HCT116 (cell line): ENCODE results near the gene RAMP3. TPM values are rescaled to one million over a fixed set of nuclear protein-coding genes. Genes with fewer than 3 reads are reported as not detected.

Source experiments
- ATAC-seq: fragments of 200-7000 bp; cut with Tn5 transposase; 2 replicates; pipeline ENCODE4 v1.9.1; 2020; ENCODE audit warnings: mild to moderate bottlenecking, moderate library complexity
- BruUV-seq: library from RNA; stranded (reverse); fragments of 400-500 nt; replicated peaks from 2 replicates; lab custom pipeline; 2021; lab: Mats Ljungman, UMichigan
- CTCF ChIA-PET: fragments of 300-600 bp; sonication (Branson Sonifier 250); formaldehyde crosslinking; loops from one replicate; lab custom pipeline; 2021; ENCODE audit warnings: antibody characterized with exemption; lab: Charles Lee
- POLR2A ChIA-PET: fragments of 300-600, 350-600 bp; sonication (Branson Sonifier 250); formaldehyde crosslinking; loops from one replicate; lab custom pipeline; 2021; ENCODE audit warnings: antibody characterized with exemption; lab: Charles Lee
- RAD21 ChIA-PET, 2 experiments: fragments of 300-600 bp; sonication (Branson Sonifier 250); formaldehyde crosslinking; loops; one replicate each; lab custom pipeline; 2023; ENCODE audit warnings: low total read pairs in 2 of 2; ENCODE audit not compliant: uncharacterized antibody in 2 of 2, unreplicated experiment in 2 of 2, low non-redundant PET in 1 of 2; lab: Charles Lee
- DNase-seq: peaks from one replicate; pipeline ENCODE4 v3.0.0-alpha.2; 2010; ENCODE audit warnings: low read depth, low spot score
- H2AFZ ChIP-seq: fragments of 200-600 bp; shearing (Covaris generic), sonication (generic); 2 replicates; pipeline ENCODE4 v1.6.1; 2017; ENCODE audit warnings: low read depth, mixed run types, mixed read lengths, antibody characterized with exemption, low read length; ENCODE audit not compliant: poor library complexity, severe bottlenecking
- H3K27ac ChIP-seq: 2 replicates; pipeline ENCODE4 v1.5.1; 2012; ENCODE audit warnings: low read depth, low read length
- H3K27me3 ChIP-seq: fragments of 200-600 bp; sonication (generic); 2 replicates; pipeline ENCODE4 v1.6.1; 2016; ENCODE audit warnings: mixed run types, low read length, mixed read lengths; ENCODE audit not compliant: insufficient read depth
- H3K36me3 ChIP-seq, 2 experiments: fragments of 200-500 bp in 1 of 2; fragments of 200-600 bp in 1 of 2; sonication (Bioruptor generic) in 1 of 2; sonication (generic) in 1 of 2; 2 replicates each; pipeline versions ENCODE4 v1.5.1 to v1.6.1; 2014 to 2016; ENCODE audit warnings: low read length in 2 of 2, inconsistent platforms in 1 of 2, mixed read lengths in 1 of 2, mixed run types in 1 of 2; ENCODE audit not compliant: insufficient read depth in 2 of 2, control insufficient read depth in 1 of 2
- H3K4me1 ChIP-seq, 2 experiments: fragments of 200-600 bp in 1 of 2; sonication (generic) in 1 of 2; 2 replicates each; pipeline versions ENCODE4 v1.5.1 to v1.6.1; 2012 to 2017; ENCODE audit warnings: low read length in 2 of 2, inconsistent platforms in 1 of 2, mild to moderate bottlenecking in 1 of 2, mixed read lengths in 1 of 2, mixed run types in 1 of 2, moderate library complexity in 1 of 2; ENCODE audit not compliant: insufficient read depth in 2 of 2, control insufficient read depth in 1 of 2
- H3K4me2 ChIP-seq: fragments of 200-600 bp; sonication (generic); 2 replicates; pipeline ENCODE4 v1.6.1; 2017; ENCODE audit warnings: mixed run types, low read length, mixed read lengths
- H3K4me3 ChIP-seq, 2 experiments: fragments of 200-600 bp in 1 of 2; sonication (generic) in 1 of 2; replicated peaks in 1 of 2; 2 replicates each; pipeline ENCODE4 v1.5.1; 2011 to 2016; ENCODE audit warnings: low read length in 2 of 2, control low read depth in 1 of 2, low read depth in 1 of 2, mild to moderate bottlenecking in 1 of 2, mixed read lengths in 1 of 2, mixed run types in 1 of 2
- H3K79me2 ChIP-seq: fragments of 200-600 bp; sonication (generic); 2 replicates; pipeline ENCODE4 v1.6.1; 2017; ENCODE audit warnings: mild to moderate bottlenecking, mixed run types, low read length, moderate library complexity, mixed read lengths; ENCODE audit not compliant: insufficient read depth
- H3K9ac ChIP-seq: fragments of 200-600 bp; sonication (generic); 2 replicates; pipeline ENCODE4 v1.6.1; 2016; ENCODE audit warnings: low read length, mixed read lengths
- H3K9me2 ChIP-seq: fragments of 200-600 bp; sonication (generic), shearing (Covaris generic); 2 replicates; pipeline ENCODE4 v1.6.1; 2017; ENCODE audit warnings: mixed run types, mild to moderate bottlenecking, moderate library complexity; ENCODE audit not compliant: insufficient read depth
- H3K9me3 ChIP-seq, 2 experiments: fragments of 200-500 bp in 1 of 2; fragments of 200-600 bp in 1 of 2; sonication (Bioruptor generic) in 1 of 2; sonication (generic) in 1 of 2; 2 replicates each; pipeline ENCODE4 v1.6.1; 2014 to 2017; ENCODE audit warnings: low read length in 2 of 2, mixed read lengths in 2 of 2, inconsistent platforms in 1 of 2, low read depth in 1 of 2, mild to moderate bottlenecking in 1 of 2, mixed run types in 1 of 2, moderate library complexity in 1 of 2; ENCODE audit not compliant: control insufficient read depth in 1 of 2, insufficient read depth in 1 of 2
- H4K20me1 ChIP-seq: fragments of 200-600 bp; sonication (generic), shearing (Covaris generic); 2 replicates; pipeline ENCODE4 v1.6.1; 2017; ENCODE audit warnings: mixed run types, mild to moderate bottlenecking, moderate library complexity; ENCODE audit not compliant: insufficient read depth
- CBX3 ChIP-seq: IDR thresholded peaks from 2 replicates; pipeline ENCODE4 v1.6.1; 2012; ENCODE audit warnings: low read depth
- CTCF ChIP-seq, 3 experiments: fragments of 200-600 bp in 1 of 3; sonication (generic) in 1 of 3; IDR thresholded peaks in 2 of 3; conservative IDR thresholded peaks in 1 of 3; 2 replicates each; pipeline ENCODE4 v1.5.1; 2012 to 2017; ENCODE audit warnings: low read depth in 2 of 3, low read length in 2 of 3, antibody characterized with exemption in 1 of 3, borderline replicate concordance in 1 of 3, control low read depth in 1 of 3, mild to moderate bottlenecking in 1 of 3, mixed read lengths in 1 of 3, mixed run types in 1 of 3, moderate library complexity in 1 of 3; ENCODE audit not compliant: insufficient read depth in 1 of 3
- EGR1 ChIP-seq: IDR thresholded peaks from 2 replicates; pipeline ENCODE4 v1.6.1; 2012; ENCODE audit warnings: low read depth
- ELF1 ChIP-seq: IDR thresholded peaks from 2 replicates; pipeline ENCODE4 v1.6.1; 2012; ENCODE audit warnings: low read depth, borderline replicate concordance
- EZH2 ChIP-seq: fragments of 200-600 bp; sonication (generic); IDR thresholded peaks from 2 replicates; pipeline ENCODE4 v1.6.1; 2017; ENCODE audit warnings: antibody characterized with exemption, mixed run types
- EZH2phosphoT487 ChIP-seq: fragments of 200-600 bp; IDR thresholded peaks from 2 replicates; pipeline ENCODE4 v1.6.1; 2018; ENCODE audit warnings: antibody characterized with exemption, borderline replicate concordance
- JUND ChIP-seq: IDR thresholded peaks from 2 replicates; pipeline ENCODE4 v1.6.1; 2012
- POLR2A ChIP-seq: IDR thresholded peaks from 2 replicates; pipeline ENCODE4 v1.7.0; 2011; ENCODE audit warnings: borderline replicate concordance; ENCODE audit not compliant: insufficient read depth, insufficient read length; ENCODE audit errors: extremely low read depth
- POLR2AphosphoS5 ChIP-seq: IDR thresholded peaks from 2 replicates; pipeline ENCODE4 v1.6.1; 2011; ENCODE audit warnings: mild to moderate bottlenecking, low read depth, low read length, moderate library complexity
- SIN3A ChIP-seq: IDR thresholded peaks from 2 replicates; pipeline ENCODE4 v1.6.1; 2012; ENCODE audit warnings: low read depth
- SP1 ChIP-seq: IDR thresholded peaks from 2 replicates; pipeline ENCODE4 v1.6.1; 2012; ENCODE audit warnings: low read depth
- TCF7L2 ChIP-seq: IDR thresholded peaks from 2 replicates; pipeline ENCODE4 v1.7.0; 2011; ENCODE audit warnings: borderline replicate concordance, inconsistent platforms; ENCODE audit not compliant: insufficient read depth, insufficient read length; ENCODE audit errors: extremely low read depth
- YY1 ChIP-seq: IDR thresholded peaks from 2 replicates; pipeline ENCODE4 v1.6.1; 2011; ENCODE audit warnings: low read length, low read depth, moderate library complexity, mild to moderate bottlenecking; ENCODE audit not compliant: insufficient replicate concordance; ENCODE audit errors: extremely low read depth
- ZFX ChIP-seq: fragments of 450-650 bp; IDR thresholded peaks from 2 replicates; pipeline ENCODE4 v1.6.1; 2017
- ZNF274 ChIP-seq: fragments of 200-500 bp; sonication (Bioruptor generic); IDR thresholded peaks from 2 replicates; pipeline ENCODE4 v1.6.1; 2014; ENCODE audit warnings: mild to moderate bottlenecking, low read depth, low read length, inconsistent platforms
- intact Hi-C: fragments of 100-400 bp; cut with micrococcal nuclease; formaldehyde crosslinking; loops from 2 replicates; pipeline ENCODE4 v1.10.0; 2022
- total RNA-seq: library from RNA; stranded (reverse); gene quantifications from one replicate; pipeline ENCODE4 v1.2.1, GENCODE V29; 2021; ENCODE audit not compliant: unreplicated experiment

The RAMP3 gene
- total RNA-seq, 1 experiment from 2014 or later: not detected

DNA sequence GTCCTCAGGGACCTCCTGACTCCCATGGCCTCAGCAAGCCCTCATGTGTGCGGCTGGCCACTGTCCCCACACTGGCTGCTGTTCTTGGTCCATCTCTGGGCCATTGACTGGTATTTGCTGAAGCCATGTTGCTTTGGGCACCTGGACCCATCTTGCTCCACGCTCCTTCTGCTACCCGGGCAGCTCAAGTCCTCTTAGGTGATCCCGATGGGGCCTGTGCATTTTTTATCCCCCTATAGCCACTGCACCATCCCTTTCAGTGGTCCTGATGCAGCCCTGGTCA lies 16.7 kb downstream of the RAMP3 start:
- H3K4me1 ChIP-seq: no peaks in the 10 kb centered on the region
- peaks cover 2% of the 10 kb centered on the region; the same call in 1 of the 2 replicates for H3K27me3 ChIP-seq
- DNase-seq (no peak), ATAC-seq (no peak)
- H3K36me3 ChIP-seq: no peaks in the 10 kb centered on the region
- no peaks in the 10 kb centered on the region for H3K79me2 ChIP-seq
- CTCF ChIA-PET: no interaction called here
- no peak overlapping the region for H3K4me2 ChIP-seq
- no peak overlapping the region for H2AFZ ChIP-seq
- H4K20me1 ChIP-seq: no peaks in the 10 kb centered on the region
- TF ChIP-seq EZH2 (no peak), EGR1 (no peak), SIN3A (no peak), ELF1 (no peak), ZNF274 (no peak), POLR2AphosphoS5 (no peak), TCF7L2 (no peak), CTCF (IDR thresholded peaks at IDR 0.05 in 2 of 3, conservative IDR thresholded peaks at IDR 0.05 in 1 of 3; ENCODE audit: borderline replicate concordance in 1 of 3, insufficient read depth in 1 of 3, low read depth in 2 of 3, low read length in 2 of 3) (no peak), EZH2phosphoT487 (no peak), SP1 (no peak), YY1 (no peak), CBX3 (no peak), JUND (no peak), ZFX (no peak), POLR2A (no peak)
- POLR2A ChIA-PET: no interaction called here
- no peak overlapping the region for H3K9ac ChIP-seq
- intact Hi-C loops: no loop called here
- H3K4me3 ChIP-seq: no peak overlapping the region
- RAD21 ChIA-PET: no interaction called here
- H3K27ac ChIP-seq: no peak overlapping the region
- H3K9me2 ChIP-seq: no peaks in the 10 kb centered on the region
- no peaks in the 10 kb centered on the region for H3K9me3 ChIP-seq
- BruUV-seq: no TSS peak
